Vagina (tissue), 2 donors: Measurements from ENCODE around the gene SPOCK1. TPM values are rescaled to one million over a fixed set of nuclear protein-coding genes. Genes with fewer than 3 reads are reported as not detected.

Experiments used
- DNase-seq, 2 donors: peaks; one replicate each; pipeline ENCODE4 v3.0.0-alpha.2; 2017; ENCODE audit errors: extremely low spot score in 2 of 2
- H3K27ac ChIP-seq: fragments of 200-600 bp; sonication (generic); one replicate; pipeline ENCODE4 v1.5.1; 2019
- H3K27me3 ChIP-seq: fragments of 200-600 bp; sonication (generic); one replicate; pipeline ENCODE4 v1.5.1; 2019
- H3K36me3 ChIP-seq, 2 donors: fragments of 200-600 bp; sonication (generic); one replicate each; pipeline ENCODE4 v1.5.1; 2017 to 2019
- H3K4me1 ChIP-seq: fragments of 200-600 bp; sonication (generic); one replicate; pipeline ENCODE4 v1.5.1; 2019
- H3K4me3 ChIP-seq, 2 donors: fragments of 200-600 bp; sonication (generic); 1 replicate in 1 of 2; 2 replicates in 1 of 2; pipeline ENCODE4 v1.5.1; 2016 to 2019
- H3K9me3 ChIP-seq: fragments of 200-600 bp; sonication (generic); one replicate; pipeline ENCODE4 v1.5.1; 2019
- CTCF ChIP-seq, 3 experiments: fragments of 450-650 bp in 2 of 3; fragments of 200-600 bp in 1 of 3; sonication (generic) in 1 of 3; IDR thresholded peaks; one replicate each; pipeline ENCODE4 v1.5.1; 2017 to 2019; ENCODE audit warnings: antibody characterized with exemption in 3 of 3, mild to moderate bottlenecking in 2 of 3, moderate library complexity in 2 of 3
- POLR2A ChIP-seq, 2 donors: fragments of 450-650 bp; IDR thresholded peaks; one replicate each; pipeline ENCODE4 v1.6.1; 2017; ENCODE audit warnings: antibody characterized with exemption in 2 of 2, mild to moderate bottlenecking in 2 of 2, moderate library complexity in 2 of 2
- POLR2AphosphoS5 ChIP-seq, 2 donors: sonication (generic); formaldehyde crosslinking; IDR thresholded peaks; one replicate each; pipeline ENCODE4 v1.9.0; 2017; ENCODE audit warnings: antibody characterized with exemption in 2 of 2, mild to moderate bottlenecking in 2 of 2, low read depth in 1 of 2; ENCODE audit not compliant: insufficient read depth in 1 of 2
- intact Hi-C: fragments of 100-400 bp; cut with DNase I; formaldehyde crosslinking; loops from one replicate; pipeline ENCODE4 v1.15.1; 2023
- total RNA-seq: library from RNA; depleted of rRNA; stranded (reverse); fragments of >200 nt; gene quantifications from one replicate; pipeline ENCODE4 v1.2.3, GENCODE V29; 2016

The SPOCK1 gene
- total RNA-seq, 1 donor from 2014 or later = 70.7 TPM

DNA sequence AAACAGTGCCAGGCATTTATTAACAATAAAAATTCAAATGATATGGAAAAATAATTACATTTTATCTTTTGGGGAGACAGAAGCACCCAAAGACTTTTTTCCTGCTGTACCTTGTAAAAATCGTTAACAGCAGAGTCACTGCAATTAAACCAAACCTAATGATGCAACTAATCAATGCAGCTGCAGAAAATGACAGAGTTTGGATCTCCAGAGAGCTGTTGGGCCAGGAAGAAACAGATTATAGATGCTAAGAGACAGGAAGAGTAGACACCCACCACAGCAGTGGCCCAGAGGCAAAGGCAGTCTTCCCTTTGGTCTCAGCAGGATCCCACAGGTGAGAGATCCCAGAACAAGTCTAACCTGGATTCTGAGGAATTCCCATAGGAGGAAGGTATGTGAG, 53.0 kb downstream of the SPOCK1 start:
- H3K36me3 ChIP-seq = no peaks in the 10 kb centered on the region
- intact Hi-C loops = no loop called here
- H3K9me3 ChIP-seq = no peaks in the 10 kb centered on the region
- no peak overlapping the region for H3K27ac ChIP-seq
- no peak overlapping the region for H3K4me3 ChIP-seq
- DNase-seq = no peak
- H3K27me3 ChIP-seq = no peaks in the 10 kb centered on the region
- peaks cover 6% of the 10 kb centered on the region for H3K4me1 ChIP-seq
- TF ChIP-seq POLR2AphosphoS5 (IDR thresholded peaks at IDR 0.05; ENCODE audit: insufficient read depth in 1 of 2, low read depth in 1 of 2) (no peak), CTCF (IDR thresholded peaks at IDR 0.05) (no peak), POLR2A (IDR thresholded peaks at IDR 0.05) (no peak)

- Histone ChIP-seq H3K4me3 (no peak overlapping the region), H3K9me3 (no peaks in the 10 kb centered on the region), H3K27ac (no peak overlapping the region), H3K4me1 (peaks cover 6% of the 10 kb centered on the region), H3K27me3 (no peaks in the 10 kb centered on the region), H3K36me3 (no peaks in the 10 kb centered on the region)
- no peak for TF ChIP-seq POLR2AphosphoS5 (IDR thresholded peaks at IDR 0.05; ENCODE audit: insufficient read depth in 1 of 2, low read depth in 1 of 2)
- TF ChIP-seq POLR2A (IDR thresholded peaks at IDR 0.05) = no peak
- TF ChIP-seq CTCF (IDR thresholded peaks at IDR 0.05) = no peak
- intact Hi-C loops = no loop called here
- DNase-seq = no peak
Observed at GRCh38 chr5:137442660-137443059, 56.5 kb downstream of the SPOCK1 start.

- no peak for DNase-seq
- Histone ChIP-seq H3K27me3 (no peaks in the 10 kb centered on the region), H3K4me3 (no peak overlapping the region), H3K4me1 (peaks cover 6% of the 10 kb centered on the region), H3K9me3 (no peaks in the 10 kb centered on the region), H3K27ac (no peak overlapping the region), H3K36me3 (no peaks in the 10 kb centered on the region)
- TF ChIP-seq POLR2AphosphoS5 (IDR thresholded peaks at IDR 0.05; ENCODE audit: insufficient read depth in 1 of 2, low read depth in 1 of 2) = no peak
- intact Hi-C loops = no loop called here
Observed at GRCh38 chr5:137441476-137441875, 57.6 kb downstream of the SPOCK1 start.

DNA sequence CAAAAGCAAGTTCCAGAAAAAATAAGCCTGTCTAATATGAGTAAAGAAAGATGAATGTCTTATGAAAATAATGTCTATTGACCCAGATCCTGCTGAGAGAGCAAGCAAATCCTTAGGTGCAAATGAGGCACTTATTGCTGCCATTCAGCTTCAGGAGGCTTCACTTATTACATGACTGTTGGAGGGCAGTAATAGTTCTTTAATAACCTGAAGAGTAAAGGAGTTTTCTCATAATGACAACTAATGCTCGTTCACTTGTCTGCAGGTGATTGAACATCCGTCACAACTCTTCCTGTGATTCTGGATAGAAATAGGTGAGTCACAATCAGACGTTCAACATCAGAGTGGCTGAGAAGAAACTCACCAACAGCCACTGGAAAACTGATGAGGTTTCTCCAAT, 58.3 kb downstream of the SPOCK1 start:
- Histone ChIP-seq H3K4me3 (no peak overlapping the region), H3K4me1 (peaks cover 6% of the 10 kb centered on the region), H3K36me3 (no peaks in the 10 kb centered on the region), H3K27ac (no peak overlapping the region), H3K9me3 (no peaks in the 10 kb centered on the region), H3K27me3 (no peaks in the 10 kb centered on the region)
- DNase-seq = no peak
- intact Hi-C loops = no loop called here
- TF ChIP-seq CTCF (IDR thresholded peaks at IDR 0.05) (no peak), POLR2AphosphoS5 (IDR thresholded peaks at IDR 0.05; ENCODE audit: insufficient read depth in 1 of 2, low read depth in 1 of 2) (no peak), POLR2A (IDR thresholded peaks at IDR 0.05) (no peak)

GRCh38 chr5:137439645-137440044, 59.5 kb downstream of the SPOCK1 start:
- Histone ChIP-seq H3K27ac (no peak overlapping the region), H3K9me3 (no peaks in the 10 kb centered on the region), H3K4me3 (no peak overlapping the region), H3K4me1 (peaks cover 6% of the 10 kb centered on the region), H3K27me3 (no peaks in the 10 kb centered on the region), H3K36me3 (no peaks in the 10 kb centered on the region)
- TF ChIP-seq CTCF (IDR thresholded peaks at IDR 0.05) (no peak), POLR2A (IDR thresholded peaks at IDR 0.05) (no peak), POLR2AphosphoS5 (IDR thresholded peaks at IDR 0.05; ENCODE audit: insufficient read depth in 1 of 2, low read depth in 1 of 2) (no peak)
- intact Hi-C loops = no loop called here
- DNase-seq = no peak

DNA sequence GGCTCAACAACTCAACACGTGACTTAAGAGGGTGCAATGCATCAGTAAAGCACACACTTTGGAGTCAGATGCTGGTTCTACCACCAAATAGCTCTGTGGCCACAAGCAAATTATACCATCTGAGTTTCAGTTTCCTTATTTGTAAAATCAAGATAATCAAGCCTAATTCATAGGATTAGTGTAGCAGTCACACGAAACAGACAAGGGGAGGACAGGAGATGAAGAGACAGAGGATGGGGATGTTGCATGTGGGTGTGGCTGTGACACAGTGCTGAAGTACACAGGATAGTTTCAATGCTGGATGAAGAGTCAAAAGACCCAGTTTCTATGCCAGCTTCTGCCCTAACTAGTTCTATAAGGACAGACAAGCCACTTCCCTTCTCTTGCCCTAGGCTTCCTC, 60.2 kb downstream of the SPOCK1 start:
- Histone ChIP-seq H3K27ac (no peak overlapping the region), H3K36me3 (no peaks in the 10 kb centered on the region), H3K27me3 (no peaks in the 10 kb centered on the region), H3K4me1 (peaks cover 6% of the 10 kb centered on the region), H3K9me3 (no peaks in the 10 kb centered on the region), H3K4me3 (no peak overlapping the region)
- intact Hi-C loops = no loop called here
- TF ChIP-seq CTCF (IDR thresholded peaks at IDR 0.05) (no peak), POLR2A (IDR thresholded peaks at IDR 0.05) (no peak), POLR2AphosphoS5 (IDR thresholded peaks at IDR 0.05; ENCODE audit: insufficient read depth in 1 of 2, low read depth in 1 of 2) (no peak)
- no peak for DNase-seq
